GM21390 (cell line): ENCODE results near the gene IGSF3.

Experiments
- ATAC-seq: cut with Tn5 transposase; IDR thresholded peaks from one replicate; pipeline ENCODE4 v1.9.1; 2021; ENCODE audit not compliant: unreplicated experiment

Gene IGSF3

GRCh38 chr1:116561563-116561962 is 106.0 kb downstream of the IGSF3 start:
- ATAC-seq = no peak

- ATAC-seq = peak; percentile 20
Observed at GRCh38 chr1:116560704-116561490, 106.6 kb downstream of the IGSF3 start.

DNA sequence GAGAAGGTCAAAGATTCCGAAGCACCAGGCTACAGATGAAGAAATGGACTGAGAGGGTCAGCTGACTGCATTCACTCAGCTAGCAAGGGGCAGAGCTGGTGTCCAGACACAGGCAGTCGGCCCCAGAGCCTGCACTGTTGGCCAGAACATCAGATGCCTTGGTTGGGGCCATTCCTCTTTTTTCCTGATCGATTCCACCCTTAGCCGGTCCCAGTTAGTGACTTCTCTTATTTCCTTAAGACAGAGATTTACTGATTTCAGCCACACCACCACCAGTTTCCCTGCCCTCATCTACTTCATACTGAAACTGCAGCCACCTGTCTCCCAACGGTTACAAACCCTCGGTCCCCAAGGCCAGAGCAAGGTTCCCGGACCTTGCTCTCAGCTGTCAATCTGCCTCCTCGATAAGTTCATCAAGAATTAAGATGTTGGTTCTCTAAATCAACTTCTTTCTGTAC is 108.2 kb downstream of the IGSF3 start:
- peak; percentile 34 for ATAC-seq

DNA sequence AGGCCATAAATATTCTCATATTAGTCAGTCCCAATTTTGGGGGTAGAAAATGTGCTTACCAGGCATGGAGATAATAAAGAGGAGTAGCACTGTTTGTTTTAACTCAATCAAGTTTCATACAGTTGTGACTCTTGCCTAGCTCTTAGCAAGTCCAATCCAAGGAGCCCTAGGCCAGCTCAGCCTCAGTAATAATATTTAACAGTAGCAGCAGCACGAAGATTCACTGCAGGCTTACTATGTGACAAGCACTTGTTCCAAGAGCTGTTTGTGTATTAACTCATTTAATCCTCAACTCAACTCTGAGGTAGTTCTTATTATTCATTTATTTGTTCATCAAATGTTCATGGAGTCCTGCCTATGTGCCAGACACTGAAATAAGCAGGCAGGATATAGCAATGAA is 109.0 kb downstream of the IGSF3 start:
- ATAC-seq = no peak

- ATAC-seq = no peak
Observed at GRCh38 chr1:116558140-116558549, 109.4 kb downstream of the IGSF3 start.

GRCh38 chr1:116557323-116557878 is 110.1 kb downstream of the IGSF3 start:
- no peak for ATAC-seq

GRCh38 chr1:116556289-116557006 is 111.1 kb downstream of the IGSF3 start:
- peak; percentile 62 for ATAC-seq

DNA sequence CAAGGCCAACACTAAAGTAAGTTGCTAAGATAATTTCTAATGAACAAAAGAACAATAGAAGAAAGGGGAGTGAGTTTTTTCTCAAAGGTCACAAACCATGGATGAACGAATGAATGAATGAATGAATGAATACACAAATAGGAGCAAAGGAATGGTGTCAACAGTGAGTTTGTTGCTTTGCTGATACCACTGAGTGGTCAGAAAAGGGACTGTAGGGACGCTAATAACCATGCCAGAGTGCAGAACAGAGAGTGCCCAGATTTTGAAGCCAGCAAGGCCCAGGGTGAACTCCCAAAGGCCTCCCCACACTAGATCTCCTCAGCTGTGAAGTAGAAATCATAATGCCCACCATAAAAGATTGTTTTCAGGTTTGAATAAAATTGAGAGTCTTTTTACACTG is 112.6 kb downstream of the IGSF3 start:
- no peak for ATAC-seq

GRCh38 chr1:116553386-116554115 is 114.0 kb downstream of the IGSF3 start:
- no peak for ATAC-seq

DNA sequence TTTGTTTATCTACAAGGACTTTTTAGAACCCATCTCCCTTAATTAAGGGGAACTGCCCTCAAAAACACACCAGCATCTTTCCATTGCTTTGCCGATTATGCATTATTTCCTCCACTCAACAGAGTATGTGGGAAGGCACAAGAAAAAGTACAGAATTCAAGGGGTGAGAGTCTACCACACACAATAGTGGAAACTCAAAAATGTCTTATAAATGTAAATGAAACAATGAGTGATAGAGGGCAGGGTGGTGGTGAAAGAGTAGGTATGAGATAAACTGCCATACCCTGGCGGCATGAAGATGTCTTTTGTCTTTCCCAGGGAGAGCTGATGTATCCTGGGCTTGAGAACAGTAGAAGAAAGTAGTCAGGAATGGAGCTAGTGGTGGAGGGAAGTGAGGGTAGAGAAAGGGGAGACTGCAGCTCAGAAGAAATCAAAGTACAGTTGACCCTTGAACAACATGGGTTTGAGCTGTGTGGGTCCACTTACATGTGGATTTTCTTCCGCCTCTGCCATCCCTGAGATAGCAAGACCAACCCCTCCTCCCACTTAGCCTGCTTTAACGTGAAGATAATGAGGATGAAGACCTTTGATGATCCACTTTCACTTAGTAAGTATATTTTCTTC is 121.1 kb downstream of the IGSF3 start:
- no peak for ATAC-seq

- ATAC-seq = peak; percentile 3
Observed at GRCh38 chr1:116545359-116545705, 122.2 kb downstream of the IGSF3 start.

DNA sequence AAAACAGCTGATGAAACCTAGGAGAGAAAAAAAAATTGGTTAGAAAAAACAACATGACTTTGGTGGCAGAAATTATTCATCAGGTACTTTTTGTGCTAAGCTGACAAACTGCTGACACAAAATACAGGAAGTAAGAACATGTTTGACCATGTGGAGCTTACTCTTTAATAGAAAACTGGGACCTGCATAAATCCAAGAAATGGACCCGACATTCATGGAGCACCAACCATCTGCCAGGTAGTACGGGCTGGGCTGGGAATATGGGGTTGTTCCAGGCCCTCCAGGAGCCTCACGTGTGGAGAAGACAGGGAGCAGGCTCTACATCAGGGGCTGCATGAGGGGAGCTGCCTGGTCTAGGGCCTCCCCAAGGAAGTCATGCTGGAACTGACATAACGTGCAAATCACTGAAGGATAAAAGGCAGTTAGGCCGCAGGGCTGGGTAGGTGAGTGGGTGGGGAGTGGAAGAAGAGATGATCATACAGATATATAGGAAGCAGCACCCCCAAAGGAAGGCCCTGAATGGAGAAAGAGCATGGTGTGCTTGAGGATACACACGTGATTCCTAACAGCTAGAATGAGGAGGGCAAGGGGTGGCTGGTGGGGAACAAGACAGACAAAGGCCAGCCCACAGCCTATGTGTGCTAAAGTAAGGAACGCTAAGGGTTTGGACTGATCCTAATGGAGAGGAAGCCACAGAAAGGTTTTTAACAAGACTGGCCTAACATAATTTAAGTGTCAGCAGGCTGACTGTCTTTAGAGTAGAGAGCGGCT is 122.8 kb downstream of the IGSF3 start:
- peak; percentile 47 for ATAC-seq

DNA sequence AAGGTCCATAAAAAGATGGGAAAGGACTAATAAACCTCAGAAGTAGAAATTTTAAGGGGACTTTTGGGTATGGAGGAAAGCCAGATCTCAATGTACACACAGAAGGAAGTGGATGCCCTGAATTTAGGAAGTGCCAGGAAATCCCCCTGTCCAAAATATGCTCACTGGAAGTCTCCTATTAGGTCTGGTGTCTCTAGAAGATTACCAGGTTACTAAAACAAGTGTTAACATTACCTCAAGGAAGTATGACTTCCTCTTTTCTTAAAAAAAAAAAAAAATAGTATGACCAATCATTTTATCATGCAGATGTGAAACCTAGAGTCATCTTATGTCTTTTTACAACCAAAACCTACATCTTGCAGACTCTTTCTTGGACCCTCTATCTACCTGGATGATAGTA is 127.4 kb downstream of the IGSF3 start:
- ATAC-seq = peak; percentile 52

- peak; percentile 78 for ATAC-seq
Observed at GRCh38 chr1:116538544-116538943, 129.0 kb downstream of the IGSF3 start.

DNA sequence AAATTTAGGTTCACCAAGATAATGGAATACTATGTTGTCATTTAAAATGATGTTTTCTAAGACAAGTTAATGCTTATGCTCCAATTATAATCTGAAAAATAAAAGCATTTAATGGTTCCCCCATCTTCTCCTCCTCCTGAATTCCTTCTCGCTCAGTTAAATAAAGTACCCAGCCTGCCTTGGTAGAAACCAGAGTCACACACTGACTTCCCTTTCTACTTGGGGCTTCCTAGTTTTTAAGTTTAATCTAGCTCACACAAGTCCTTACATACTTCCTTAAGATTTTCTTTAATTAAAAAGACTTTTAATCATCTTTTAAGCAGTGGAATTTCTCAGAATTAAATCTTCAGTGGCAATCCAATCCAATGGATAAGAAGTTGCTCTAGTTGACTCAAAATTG is 129.6 kb downstream of the IGSF3 start:
- no peak for ATAC-seq

GRCh38 chr1:116537040-116537831 is 130.3 kb downstream of the IGSF3 start:
- ATAC-seq = no peak

DNA sequence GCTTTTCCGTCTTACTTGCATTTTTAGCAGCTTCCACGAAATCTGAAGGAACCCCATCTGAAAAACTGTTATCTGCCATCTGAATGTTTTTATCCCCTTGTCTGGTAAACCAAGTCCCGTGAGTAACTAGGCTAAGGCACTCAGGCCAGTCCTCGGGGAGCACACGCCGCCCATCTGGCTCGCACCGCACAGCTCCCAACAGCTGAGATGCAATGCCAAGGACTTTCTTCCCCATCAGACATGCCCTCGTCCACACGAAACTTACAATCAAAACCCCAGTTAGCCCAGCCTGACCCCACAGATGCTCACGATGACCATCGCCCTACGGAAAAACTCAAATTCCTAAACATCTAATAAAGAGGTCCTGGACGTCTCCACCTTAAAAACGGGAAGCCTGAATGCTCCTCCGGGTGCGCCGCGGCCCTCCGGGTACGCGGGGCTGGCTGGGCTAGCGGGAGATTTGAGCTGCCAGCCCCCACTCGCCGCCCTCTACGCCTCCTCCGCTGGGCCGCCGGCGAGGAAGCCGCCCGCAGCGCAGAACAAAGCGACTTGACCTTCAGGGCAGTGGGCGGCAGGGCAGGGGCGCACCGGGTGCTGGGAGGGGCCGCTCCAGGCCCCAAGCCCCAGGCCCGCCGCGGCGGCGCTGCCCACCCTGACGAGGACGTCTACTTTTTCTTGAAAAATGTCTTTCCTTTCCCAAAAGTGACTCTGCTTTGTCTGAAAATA is 133.4 kb downstream of the IGSF3 start:
- no peak for ATAC-seq

DNA sequence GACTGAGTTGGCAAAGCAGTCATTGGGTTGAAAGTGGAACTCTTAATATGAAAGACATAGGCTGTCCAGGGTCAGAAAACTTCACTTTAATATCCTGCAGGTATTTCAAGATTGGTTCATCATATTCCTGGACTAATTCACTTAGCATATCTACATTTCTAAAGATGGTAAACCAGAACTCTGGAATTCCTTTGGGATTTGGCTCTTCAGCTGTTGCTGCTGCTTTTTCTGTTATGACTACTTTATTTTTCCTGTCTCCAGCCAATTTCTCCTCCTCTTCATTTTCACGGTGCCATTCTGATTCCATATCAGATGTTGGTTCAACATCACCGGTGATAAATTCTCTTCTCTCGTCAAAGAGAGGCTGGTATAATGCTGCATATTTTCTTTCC is 134.1 kb downstream of the IGSF3 start:
- no peak for ATAC-seq
